ENCODE data around the gene FBXO27. TPM values are rescaled to one million over a fixed set of nuclear protein-coding genes. Genes with fewer than 3 reads are reported as not detected.

The FBXO27 gene
- total and polyA plus RNA-seq, 2 of the 8 experiments (the other 6 are each of a cell fraction or from before 2014, with no cell fraction given): 10.9 to 25.5 TPM

DNA sequence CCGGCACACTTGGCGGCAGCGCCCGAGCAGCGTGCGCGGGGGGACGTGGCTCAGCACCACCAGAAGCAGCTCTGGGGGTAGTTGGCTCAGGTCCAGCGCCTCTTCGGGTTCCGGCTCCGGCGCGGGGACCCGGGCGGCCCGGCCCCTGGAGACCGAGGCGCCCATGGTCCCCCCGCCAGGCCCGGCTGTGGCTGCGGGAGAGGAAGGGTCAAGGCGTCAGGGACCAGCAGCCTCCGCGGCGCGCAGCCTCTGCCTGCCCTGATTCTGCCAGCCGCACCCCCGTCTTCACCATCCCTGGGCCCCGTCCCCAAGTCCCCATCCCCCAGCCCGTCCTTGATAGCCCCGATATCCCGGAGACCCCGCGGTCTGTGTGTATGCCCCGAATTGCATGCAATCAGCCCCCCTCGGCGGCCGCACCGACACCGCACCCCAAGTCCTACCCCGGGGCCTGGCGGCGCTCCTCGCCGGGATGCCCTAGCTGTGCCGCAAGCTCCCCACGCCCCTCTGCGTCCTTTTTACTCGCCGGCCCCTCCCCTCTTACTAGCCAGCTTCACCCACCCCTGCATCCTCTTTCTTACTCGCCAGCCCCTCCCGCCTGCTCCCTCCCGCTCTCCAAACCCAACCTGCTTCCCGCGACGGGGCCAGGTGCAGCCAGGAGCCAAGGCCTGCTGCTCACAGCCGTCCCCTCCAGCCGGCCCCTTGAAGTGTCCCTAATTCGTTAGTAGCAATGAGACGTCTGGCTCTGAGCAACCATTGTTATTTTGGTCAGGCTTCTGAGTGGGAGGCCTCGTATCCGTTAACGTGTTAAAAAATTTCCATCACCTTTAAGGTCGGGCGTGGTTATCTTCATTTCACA, at the start of gene FBXO27 (continued):
- TF ChIP-seq CHD7 (IDR thresholded peaks at IDR 0.05; ENCODE audit: insufficient replicate concordance, low read length): no peak
- no peak for TF ChIP-seq CBX5 (IDR thresholded peaks at IDR 0.05; ENCODE audit: low read depth, low read length)
- no peak for TF ChIP-seq SP4 (IDR thresholded peaks at IDR 0.05; ENCODE audit: low read length)
- TF ChIP-seq SIX5 (IDR thresholded peaks at IDR 0.05; ENCODE audit: low read depth, low read length): no peak
- TF ChIP-seq HDAC2 (IDR thresholded peaks at IDR 0.05; ENCODE audit: borderline replicate concordance in 1 of 2, low read depth in 2 of 2, low read length in 2 of 2): no peak; a peak in 1 of 4 replicates
- TF ChIP-seq SIN3A (conservative IDR thresholded peaks at IDR 0.05 in 1 of 2, IDR thresholded peaks at IDR 0.05 in 1 of 2; ENCODE audit: low read depth in 1 of 2, low read length in 2 of 2): peak in 1 of 2 experiments; percentile 43; a peak in 1 of 4 replicates
- TF ChIP-seq BACH1 (IDR thresholded peaks at IDR 0.05; ENCODE audit: low read length): no peak
- TF ChIP-seq NRF1 (IDR thresholded peaks at IDR 0.05; ENCODE audit: low read depth, low read length): no peak
- no peak for TF ChIP-seq KDM4A (IDR thresholded peaks at IDR 0.05; ENCODE audit: low read depth, low read length, severe bottlenecking)

All from H1 (cell line).